KG1 (cell line): ENCODE data around the gene ADM.
"Not testable (repeated sequence)": the region's sequence is repeated elsewhere in the genome, so short reads cannot be mapped to it uniquely, and the experiment has no call there.

ENCODE experiments used
- DNase-seq: peaks from one replicate; lab custom pipeline; 2025; lab: John Stamatoyannopoulos, UW

Gene ADM

GRCh38 chr11:10304495-10305261 is at the start of gene ADM:
Gene ADM (plus strand): TSS chr11:10305073. CDS start chr11:10305701, 628 bp downstream.
- DNase-seq = peak; percentile 48

- DNase-seq = no peak
These were observed 49.3 kb upstream of the ADM start for GRCh38 chr11:10255388-10256125.

- DNase-seq = no peak
These were observed 47.4 kb upstream of the ADM start for GRCh38 chr11:10257478-10257877.

GRCh38 chr11:10261821-10262220 is 43.1 kb upstream of the ADM start:
- DNase-seq = no peak

GRCh38 chr11:10263929-10264328 is 40.9 kb upstream of the ADM start:
- no peak for DNase-seq

- not testable (repeated sequence) for DNase-seq
These were observed 40.2 kb upstream of the ADM start for GRCh38 chr11:10264716-10265115.

GRCh38 chr11:10265936-10266335 is 38.9 kb upstream of the ADM start:
- no peak for DNase-seq

GRCh38 chr11:10267821-10268220 is 37.1 kb upstream of the ADM start:
- no peak for DNase-seq

- DNase-seq = no peak
These were observed 36.0 kb upstream of the ADM start for GRCh38 chr11:10268746-10269488.

- DNase-seq = no peak
These were observed 32.7 kb upstream of the ADM start for GRCh38 chr11:10272132-10272531.

GRCh38 chr11:10273738-10274137 is 31.1 kb upstream of the ADM start:
- DNase-seq = no peak

- DNase-seq = no peak
These were observed 30.1 kb upstream of the ADM start for GRCh38 chr11:10274726-10275125.

GRCh38 chr11:10275714-10276113 is 29.2 kb upstream of the ADM start:
- DNase-seq = no peak

- DNase-seq = no peak
These were observed 22.8 kb upstream of the ADM start for GRCh38 chr11:10282117-10282516.

GRCh38 chr11:10283991-10284390 is 20.9 kb upstream of the ADM start:
- DNase-seq = no peak

GRCh38 chr11:10285148-10285802 is 19.6 kb upstream of the ADM start:
- no peak for DNase-seq

- no peak for DNase-seq
These were observed 17.7 kb upstream of the ADM start for GRCh38 chr11:10287140-10287539.

- DNase-seq = no peak
These were observed 16.8 kb upstream of the ADM start for GRCh38 chr11:10287766-10288715.

GRCh38 chr11:10288881-10289764 is 15.8 kb upstream of the ADM start:
- DNase-seq = no peak

- no peak for DNase-seq
These were observed 15.0 kb upstream of the ADM start for GRCh38 chr11:10289765-10290380.
